Mucosa of rectum (tissue), 2 donors: ENCODE data around the gene CTIF.
"Not testable (repeated sequence)": the region's sequence is repeated elsewhere in the genome, so short reads cannot be mapped to it uniquely, and the experiment has no call there.

ENCODE experiments used
- H3K27ac ChIP-seq, 2 donors: one replicate each; pipeline ENCODE4 v1.7.0; 2013; ENCODE audit warnings: inconsistent platforms in 2 of 2, low read depth in 2 of 2, low read length in 2 of 2
- H3K27me3 ChIP-seq, 2 donors: one replicate each; pipeline ENCODE4 v1.7.0; 2013; ENCODE audit warnings: low read length in 2 of 2; ENCODE audit not compliant: control insufficient read depth in 2 of 2, insufficient read depth in 2 of 2
- H3K36me3 ChIP-seq, 2 donors: one replicate each; pipeline ENCODE4 v1.7.0; 2013; ENCODE audit warnings: low read length in 2 of 2; ENCODE audit not compliant: control insufficient read depth in 2 of 2, insufficient read depth in 2 of 2
- H3K4me1 ChIP-seq, 2 donors: one replicate each; pipeline ENCODE4 v1.7.0; 2013; ENCODE audit warnings: low read length in 2 of 2, mild to moderate bottlenecking in 1 of 2; ENCODE audit not compliant: control insufficient read depth in 2 of 2, insufficient read depth in 2 of 2
- H3K4me3 ChIP-seq, 2 donors: one replicate each; pipeline ENCODE4 v1.7.0; 2013; ENCODE audit warnings: low read length in 2 of 2
- H3K9ac ChIP-seq, 2 donors: one replicate each; pipeline ENCODE4 v1.7.0; 2013; ENCODE audit warnings: low read length in 2 of 2, low read depth in 1 of 2, mild to moderate bottlenecking in 1 of 2
- H3K9me3 ChIP-seq, 2 donors: one replicate each; pipeline ENCODE4 v1.7.0; 2013; ENCODE audit warnings: low read length in 2 of 2; ENCODE audit not compliant: control insufficient read depth in 2 of 2
- donor health status: healthy.
- donor health status: Normal muscosa, but diverticular disease.

The CTIF gene

DNA sequence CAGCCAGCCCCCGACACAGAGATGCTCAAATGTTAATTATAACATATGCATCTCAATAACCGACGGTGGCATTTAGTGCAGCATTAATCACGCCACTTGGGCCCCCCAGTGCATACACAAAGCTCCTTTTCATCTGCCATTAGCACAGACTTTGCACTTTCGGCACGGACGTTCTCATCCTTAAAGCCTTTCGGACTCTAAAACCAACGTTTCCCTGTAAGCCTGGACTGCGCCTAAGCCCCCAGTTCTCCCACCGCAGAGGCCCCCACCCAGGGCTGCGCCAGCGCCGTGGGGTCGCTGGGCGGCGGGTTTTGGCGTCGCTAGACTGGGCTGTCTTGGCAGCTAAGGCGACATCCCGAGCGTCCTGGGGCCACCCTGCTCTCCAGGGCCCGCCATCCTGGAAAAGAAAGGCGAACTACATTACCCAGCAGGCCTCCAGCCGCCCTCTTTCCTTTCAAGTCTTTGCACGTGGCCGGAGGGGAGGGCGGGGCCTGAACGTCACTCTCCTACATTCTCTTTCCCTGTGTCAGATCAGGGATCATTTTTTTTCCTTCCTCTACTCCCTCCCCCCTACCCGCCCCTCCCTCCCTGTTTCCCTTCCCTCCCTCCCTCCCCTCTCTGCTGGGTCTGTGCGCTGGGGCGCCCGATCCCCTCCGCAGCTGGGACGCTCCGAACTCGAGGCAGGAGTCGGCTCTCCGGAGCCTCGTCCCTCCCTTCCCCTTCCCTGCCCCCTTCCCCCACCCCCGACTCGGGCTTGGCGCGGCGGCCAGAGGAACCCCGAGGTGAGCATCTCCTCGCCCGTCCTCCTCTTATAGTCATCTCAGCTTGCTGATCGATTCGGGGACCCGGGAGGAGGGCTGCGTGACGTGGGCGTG is at the start of gene CTIF:
Gene CTIF (plus strand): TSS at position 501 of the 875 bp plus-strand sequence. CDS start 80,535 bp downstream, outside the sequence.
- Histone ChIP-seq H3K9ac (peak within 1 kb of the TSS; percentile 60 to 76), H3K9me3 (no peaks in the 10 kb centered on the region), H3K36me3 (no peaks in the 10 kb centered on the region), H3K4me1 (peaks cover 2 to 5% of the 10 kb centered on the region in 2 donors), H3K27ac (peak within 1 kb of the TSS; percentile 65 to 67), H3K27me3 (no peaks in the 10 kb centered on the region), H3K4me3 (peak within 1 kb of the TSS; percentile 83 to 95)

DNA sequence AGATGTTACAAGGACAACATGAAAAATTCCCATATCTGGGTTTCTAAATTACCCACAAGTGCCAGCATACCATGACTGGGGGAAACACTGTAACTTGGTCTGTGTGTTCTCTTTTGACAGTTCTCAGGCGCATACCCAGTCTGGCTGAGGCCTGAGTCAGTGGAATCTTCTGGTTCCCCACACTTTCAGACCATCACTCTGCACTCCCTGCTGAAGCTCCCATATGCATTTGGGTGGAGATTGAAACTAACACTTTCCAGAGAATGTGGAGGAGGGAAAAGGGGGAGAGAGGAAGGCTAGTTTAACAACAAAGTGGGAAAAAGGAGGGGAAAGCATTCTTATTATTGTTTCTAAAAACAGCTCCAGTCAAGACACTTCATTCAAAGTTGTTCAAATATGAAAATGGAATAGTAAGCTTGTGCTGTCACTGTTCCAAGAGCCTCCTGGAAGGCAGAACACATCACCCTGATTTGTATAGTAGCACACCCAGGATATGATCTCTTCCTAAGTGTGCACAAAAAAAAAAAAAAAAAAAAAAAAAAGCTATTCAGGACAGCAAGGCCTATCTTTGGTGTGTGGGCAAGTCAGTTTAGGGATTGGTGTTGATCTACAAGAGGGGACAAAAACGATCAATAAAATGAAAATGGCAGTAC is 48.1 kb upstream of the CTIF start:
- no peak overlapping the region for H3K9ac ChIP-seq
- no peaks in the 10 kb centered on the region for H3K27me3 ChIP-seq
- H3K9me3 ChIP-seq, result peaks cover 0 to 3% of the 10 kb centered on the region in 2 donors
- H3K27ac ChIP-seq, result no peak overlapping the region
- peaks cover 4 to 6% of the 10 kb centered on the region in 2 donors for H3K4me1 ChIP-seq
- no peak overlapping the region for H3K4me3 ChIP-seq
- H3K36me3 ChIP-seq, result no peaks in the 10 kb centered on the region

DNA sequence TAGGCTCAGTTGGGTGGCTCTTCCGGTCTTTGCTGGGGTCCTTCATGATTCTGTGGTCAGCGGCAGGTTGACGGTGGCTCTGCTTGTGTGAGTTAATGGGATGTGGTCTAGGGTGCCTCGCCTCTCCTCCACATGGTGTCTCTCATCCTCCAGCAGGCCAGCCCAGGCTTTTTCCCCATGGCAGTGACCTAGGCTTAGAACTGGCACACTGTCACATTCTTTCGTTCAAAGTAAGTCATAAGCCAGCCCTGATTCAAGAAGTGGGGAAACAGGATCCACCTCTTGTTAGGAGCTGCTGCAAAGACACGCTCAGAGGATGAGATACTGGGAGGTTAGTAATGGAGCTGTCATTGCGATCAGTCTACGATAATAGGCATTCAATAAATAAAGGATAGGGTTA is 46.0 kb upstream of the CTIF start:
- Histone ChIP-seq H3K9ac (no peak overlapping the region), H3K27ac (no peak overlapping the region), H3K4me3 (no peak overlapping the region), H3K4me1 (no peaks in the 10 kb centered on the region), H3K36me3 (no peaks in the 10 kb centered on the region), H3K9me3 (peaks cover 0 to 3% of the 10 kb centered on the region in 2 donors), H3K27me3 (peaks cover 0 to 3% of the 10 kb centered on the region in 2 donors)

DNA sequence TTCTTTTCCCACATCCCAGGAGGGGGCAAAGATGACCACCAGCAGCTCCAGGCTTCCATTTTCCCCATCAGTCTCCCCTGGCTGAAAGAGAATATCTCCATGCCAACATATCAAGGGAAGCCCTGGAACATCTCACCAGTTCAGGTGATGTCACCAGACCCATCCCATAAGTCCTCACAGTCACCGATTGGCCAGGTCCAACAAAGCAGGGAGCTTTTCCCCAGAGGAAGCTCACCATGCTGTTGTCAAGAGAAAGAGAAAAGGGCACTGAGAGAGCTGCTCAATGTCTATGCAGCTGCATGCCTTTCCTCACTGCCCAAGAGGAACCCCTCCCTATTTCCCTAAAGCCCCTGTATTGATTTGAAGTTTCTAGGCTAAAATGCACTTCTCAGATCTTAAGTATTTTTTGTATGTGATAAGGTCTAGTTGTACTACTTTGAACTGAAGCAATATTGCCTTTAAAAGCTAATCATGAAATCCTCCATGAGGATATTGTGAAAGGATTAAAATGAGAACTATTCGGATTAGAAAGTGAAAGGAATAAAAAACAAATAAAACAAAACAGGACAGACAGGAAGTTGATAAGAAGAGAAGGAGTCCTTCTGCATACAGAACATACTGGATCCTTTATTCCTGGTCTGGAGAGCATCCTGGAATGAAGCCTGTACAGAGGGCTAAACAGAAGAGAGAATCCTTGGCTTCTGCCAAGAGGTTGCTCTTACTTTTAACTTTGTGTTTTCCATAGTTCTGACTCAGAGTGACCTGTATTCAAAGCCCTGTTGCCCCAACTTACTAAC is 45.2 kb upstream of the CTIF start:
- Histone ChIP-seq H3K36me3 (no peaks in the 10 kb centered on the region), H3K4me1 (no peaks in the 10 kb centered on the region), H3K9me3 (peaks cover 0 to 3% of the 10 kb centered on the region in 2 donors), H3K27ac (no peak overlapping the region), H3K4me3 (no peak overlapping the region), H3K9ac (no peak overlapping the region), H3K27me3 (peaks cover 0 to 3% of the 10 kb centered on the region in 2 donors)

DNA sequence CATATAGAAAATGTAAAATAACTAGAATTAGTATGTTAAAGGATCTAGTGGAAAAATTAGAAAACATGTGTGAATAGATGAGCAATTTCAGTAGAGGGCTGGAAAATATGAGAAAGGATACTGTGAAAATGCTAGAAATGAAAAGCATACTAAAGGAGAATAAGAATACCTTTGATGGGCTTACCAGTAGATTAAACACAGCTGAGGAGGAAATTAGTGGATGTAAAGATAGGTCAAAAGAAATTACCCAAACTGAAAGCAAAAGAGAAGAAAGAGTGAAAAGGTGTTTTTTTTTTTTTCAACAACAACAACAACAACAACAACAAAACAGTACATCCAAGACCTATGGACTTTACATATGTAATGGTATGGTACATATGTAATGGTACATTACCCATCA is 41.0 kb upstream of the CTIF start:
- H3K4me1 ChIP-seq, result no peaks in the 10 kb centered on the region
- H3K27me3 ChIP-seq, result peaks cover 0 to 3% of the 10 kb centered on the region in 2 donors
- H3K4me3 ChIP-seq, result no peak overlapping the region
- H3K36me3 ChIP-seq, result no peaks in the 10 kb centered on the region
- H3K9me3 ChIP-seq, result no peaks in the 10 kb centered on the region
- no peak overlapping the region for H3K27ac ChIP-seq
- H3K9ac ChIP-seq, result no peak overlapping the region

DNA sequence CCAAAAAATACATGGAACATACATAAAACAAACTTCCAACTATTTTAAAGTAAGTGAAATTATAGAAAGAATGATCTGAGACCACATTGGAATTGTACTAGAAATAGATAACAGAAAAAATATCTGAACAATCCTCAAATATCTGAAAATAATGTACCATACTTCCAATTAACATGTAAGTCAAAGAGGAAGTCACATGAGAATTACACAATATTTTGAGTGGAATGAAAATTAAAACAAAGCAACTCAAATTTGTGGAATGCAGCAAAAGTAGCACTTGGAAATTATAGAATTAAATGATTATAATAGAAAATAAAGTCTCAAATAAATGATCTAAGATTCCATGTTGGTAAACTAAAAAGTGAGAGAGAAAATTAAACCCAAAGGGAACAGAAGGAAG is 38.3 kb upstream of the CTIF start:
- no peaks in the 10 kb centered on the region for H3K9me3 ChIP-seq
- H3K9ac ChIP-seq, result no peak overlapping the region
- no peak overlapping the region for H3K4me3 ChIP-seq
- peaks cover 0 to 3% of the 10 kb centered on the region in 2 donors for H3K27me3 ChIP-seq
- no peaks in the 10 kb centered on the region for H3K36me3 ChIP-seq
- no peak overlapping the region for H3K27ac ChIP-seq
- H3K4me1 ChIP-seq, result no peaks in the 10 kb centered on the region

DNA sequence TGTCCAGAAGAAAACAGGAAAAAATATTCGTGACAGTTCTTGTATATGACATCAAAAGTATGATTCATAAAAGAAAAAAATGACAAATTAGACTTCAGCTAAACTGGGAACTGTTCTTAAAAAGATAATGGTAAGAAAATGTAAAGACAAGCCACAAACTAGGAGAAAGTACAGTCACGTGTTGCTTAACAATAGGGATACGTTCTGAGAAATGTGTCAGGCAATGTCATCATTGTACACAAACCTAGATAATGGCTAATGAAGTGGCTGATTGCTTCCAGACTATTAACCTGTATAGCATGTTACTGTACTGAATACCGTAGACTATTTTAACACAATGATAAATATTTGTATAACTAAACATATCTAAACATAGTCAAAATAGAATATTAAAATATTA is 35.9 kb upstream of the CTIF start:
- no peaks in the 10 kb centered on the region for H3K36me3 ChIP-seq
- H3K27me3 ChIP-seq, result no peaks in the 10 kb centered on the region
- H3K9me3 ChIP-seq, result no peaks in the 10 kb centered on the region
- no peak overlapping the region for H3K4me3 ChIP-seq
- no peak overlapping the region for H3K9ac ChIP-seq
- H3K4me1 ChIP-seq, result no peaks in the 10 kb centered on the region
- no peak overlapping the region for H3K27ac ChIP-seq

DNA sequence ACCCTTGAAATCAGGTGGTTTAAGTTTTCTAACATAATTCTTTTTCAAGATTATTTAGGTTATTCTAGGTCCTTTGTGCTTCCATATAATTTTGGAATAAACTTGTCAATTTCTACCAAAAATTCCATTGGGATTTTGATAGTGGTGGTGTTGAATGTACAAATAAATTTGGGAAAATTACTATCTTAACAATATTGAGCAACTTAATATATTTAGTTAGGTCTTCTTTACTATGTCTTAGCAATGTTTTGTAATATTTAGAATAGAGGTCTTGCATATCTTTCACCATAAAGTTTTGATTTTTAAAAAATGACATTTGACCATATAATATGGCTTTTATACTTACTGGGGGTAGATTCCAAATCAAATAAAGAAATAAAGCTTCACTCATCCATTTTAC is 34.0 kb upstream of the CTIF start:
- Histone ChIP-seq H3K27me3 (no peaks in the 10 kb centered on the region), H3K4me3 (no peak overlapping the region), H3K9ac (no peak overlapping the region), H3K27ac (no peak overlapping the region), H3K4me1 (no peaks in the 10 kb centered on the region), H3K36me3 (no peaks in the 10 kb centered on the region), H3K9me3 (no peaks in the 10 kb centered on the region)

DNA sequence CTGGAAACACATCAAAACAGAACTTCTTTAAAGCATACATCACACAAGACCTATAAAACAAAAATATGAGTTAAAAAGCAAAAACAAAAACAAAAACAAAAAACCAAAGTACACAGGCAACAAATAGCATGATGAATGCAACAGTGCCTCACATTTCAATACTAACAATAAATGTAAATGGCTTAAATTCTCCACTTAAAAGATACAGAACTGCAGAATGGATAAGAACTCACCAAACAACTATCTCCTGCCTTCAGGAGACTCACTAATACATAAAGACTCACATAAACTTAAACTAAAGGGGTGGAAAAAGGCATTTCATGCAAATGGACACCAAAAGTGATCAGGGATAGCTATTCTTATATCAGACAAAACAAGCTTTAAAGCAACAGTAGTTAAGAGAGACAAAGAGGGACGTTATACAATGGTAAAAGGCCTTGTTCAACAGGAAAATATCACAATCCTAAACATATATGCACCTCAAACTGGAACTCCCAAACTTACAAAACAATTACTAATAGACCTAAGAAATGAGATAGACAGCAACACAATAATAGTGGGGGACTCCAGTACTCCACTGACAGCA is 31.8 kb upstream of the CTIF start:
- H3K9ac ChIP-seq, H3K9me3 ChIP-seq, H3K36me3 ChIP-seq, H3K27me3 ChIP-seq, H3K27ac ChIP-seq, H3K4me3 ChIP-seq, H3K4me1 ChIP-seq: not testable (repeated sequence)
